SKM-1 (cell line): ENCODE measurements around the gene CITED1.

ENCODE experiments used
- DNase-seq: peaks from one replicate; lab custom pipeline; 2025; ENCODE audit not compliant: unreplicated experiment; lab: John Stamatoyannopoulos, UW

The CITED1 gene

DNA sequence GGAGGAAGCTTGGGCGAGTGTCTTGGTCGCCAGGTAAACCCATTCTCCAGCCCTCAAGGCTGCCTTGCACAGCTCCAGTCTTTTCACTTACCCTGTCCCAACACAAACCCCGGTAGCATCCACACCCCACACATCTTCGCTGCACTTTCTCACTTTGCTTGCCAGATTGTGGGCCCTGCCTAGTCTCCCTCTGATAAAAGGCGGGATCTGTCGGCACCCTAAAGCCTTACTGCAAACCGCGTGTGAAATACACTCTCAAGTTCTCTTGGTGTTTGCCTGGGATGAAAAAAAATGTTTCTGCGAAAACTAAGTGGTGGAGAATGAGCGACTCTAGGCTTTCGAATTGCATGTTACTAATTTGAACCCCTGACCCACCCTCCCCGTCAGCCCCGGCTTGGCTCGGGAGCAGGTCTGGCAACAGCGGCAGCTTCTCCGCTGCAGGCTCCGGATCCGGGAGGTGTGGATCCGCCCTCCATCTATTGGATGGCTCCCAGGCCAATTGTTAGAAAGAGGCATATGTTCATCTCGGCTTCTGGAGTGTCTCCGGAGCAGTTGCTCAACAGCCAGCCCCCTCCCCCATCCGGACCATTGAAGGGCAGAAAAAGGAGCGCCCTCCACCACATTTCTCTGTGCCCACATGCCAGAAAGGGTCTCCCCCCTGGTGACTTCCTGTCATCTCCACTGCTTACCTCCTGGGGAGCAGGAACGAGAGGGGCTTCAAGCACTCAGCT, 3.0 kb upstream of the CITED1 start:
- DNase-seq = no peak

GRCh38 chrX:72308209-72308565, 2.5 kb upstream of the CITED1 start:
- DNase-seq = no peak

GRCh38 chrX:72307646-72308051, 1.9 kb upstream of the CITED1 start:
- no peak for DNase-seq

GRCh38 chrX:72306851-72307645, 1.3 kb upstream of the CITED1 start:
- no peak for DNase-seq

DNA sequence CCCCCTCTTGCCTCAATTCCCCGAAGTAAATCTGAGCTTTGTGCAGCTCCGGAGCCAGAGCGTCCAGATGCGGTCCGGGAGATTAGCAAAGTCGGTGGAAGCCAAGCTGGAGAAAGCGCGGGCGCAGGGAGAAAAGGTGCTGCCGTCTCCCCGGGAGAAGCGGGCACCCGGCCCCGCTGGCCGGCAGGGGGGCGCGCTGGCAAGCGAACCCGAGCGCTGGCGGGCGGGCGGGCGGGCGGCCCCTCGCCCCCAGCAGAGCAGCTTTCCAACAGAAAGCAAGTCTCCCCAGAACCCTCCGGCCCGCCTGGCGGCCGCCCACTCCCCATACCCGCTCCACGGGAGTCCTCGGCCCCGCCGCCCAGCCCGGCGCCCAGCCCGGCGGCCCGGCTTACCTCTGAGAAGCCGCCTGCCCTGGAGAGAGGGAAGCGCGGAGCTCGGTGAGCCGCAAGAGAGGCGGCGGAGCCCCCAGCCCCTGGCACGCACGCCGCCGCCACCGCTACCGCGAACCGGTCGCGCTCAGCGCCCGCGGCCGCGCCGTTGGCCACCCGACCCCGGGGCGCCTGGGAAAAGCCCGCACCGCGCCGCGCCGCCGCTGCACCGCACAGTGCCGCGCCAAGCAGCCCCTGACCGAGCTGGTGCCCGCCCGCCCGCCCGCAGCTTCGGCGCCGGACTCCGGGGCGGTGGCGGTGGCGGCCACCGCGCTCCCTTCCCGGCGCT, 529 bp upstream of the CITED1 start:
- DNase-seq = no peak

- no peak for DNase-seq
Measured at GRCh38 chrX:72304877-72305276, 837 bp downstream of the CITED1 start.

DNA sequence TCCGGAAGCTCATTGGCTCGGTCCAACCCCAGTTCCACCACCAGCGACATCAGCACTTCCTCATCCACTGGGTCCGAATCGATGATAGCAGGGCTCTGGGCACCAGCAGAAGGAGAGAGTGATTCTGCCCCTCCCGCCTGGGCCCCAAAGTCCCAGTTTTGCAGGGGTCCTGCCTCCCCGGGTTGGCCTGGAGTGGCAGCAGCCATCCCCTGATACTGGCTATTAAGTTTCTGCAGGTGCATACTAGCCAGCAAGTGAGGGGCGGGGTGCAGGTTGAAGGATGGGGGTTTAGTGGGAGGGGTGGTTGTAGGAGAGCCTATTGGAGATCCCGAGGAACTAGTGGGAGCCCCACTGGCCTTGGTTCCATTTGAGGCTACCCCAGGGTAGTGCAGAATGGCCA, 3.9 kb downstream of the CITED1 start:
- DNase-seq = no peak

DNA sequence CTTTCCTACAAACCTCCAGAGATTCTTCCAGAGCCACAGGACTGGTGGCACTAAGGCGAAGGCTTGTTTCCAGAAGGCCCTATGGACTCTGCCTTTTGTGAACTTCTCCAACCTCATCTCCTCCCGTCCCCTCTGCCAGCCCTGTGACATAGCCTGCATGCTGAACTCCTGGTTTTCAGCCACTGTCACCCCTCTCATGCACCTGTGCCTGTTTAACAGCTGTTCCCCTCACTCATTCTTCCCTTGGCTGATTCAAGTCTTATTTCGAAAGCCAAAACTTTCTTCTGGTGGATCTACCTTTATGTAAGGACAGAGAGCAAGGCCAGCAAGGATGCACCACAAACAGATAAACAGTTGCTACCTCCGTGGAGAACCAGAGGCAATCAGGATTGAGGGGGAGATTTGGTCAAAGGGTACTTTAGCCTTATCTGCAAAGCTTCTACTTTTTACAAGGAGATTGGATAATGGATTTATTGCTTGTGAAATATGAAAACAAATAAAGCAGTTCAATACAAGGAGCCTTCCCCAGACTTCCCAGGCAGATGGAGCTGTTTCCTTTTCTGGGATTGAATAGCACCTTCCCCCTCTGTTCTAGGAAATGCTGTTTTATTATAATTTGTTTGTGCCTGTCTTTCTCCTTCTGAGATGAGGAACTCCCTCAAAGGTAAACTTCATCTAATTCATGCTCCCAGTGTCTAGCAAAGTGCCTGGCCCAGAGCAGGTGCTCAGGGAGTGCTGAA, 5.7 kb downstream of the CITED1 start:
- no peak for DNase-seq

GRCh38 chrX:72297953-72298730, 7.6 kb downstream of the CITED1 start:
- no peak for DNase-seq

GRCh38 chrX:72296991-72297390, 8.7 kb downstream of the CITED1 start:
- DNase-seq = no peak

DNA sequence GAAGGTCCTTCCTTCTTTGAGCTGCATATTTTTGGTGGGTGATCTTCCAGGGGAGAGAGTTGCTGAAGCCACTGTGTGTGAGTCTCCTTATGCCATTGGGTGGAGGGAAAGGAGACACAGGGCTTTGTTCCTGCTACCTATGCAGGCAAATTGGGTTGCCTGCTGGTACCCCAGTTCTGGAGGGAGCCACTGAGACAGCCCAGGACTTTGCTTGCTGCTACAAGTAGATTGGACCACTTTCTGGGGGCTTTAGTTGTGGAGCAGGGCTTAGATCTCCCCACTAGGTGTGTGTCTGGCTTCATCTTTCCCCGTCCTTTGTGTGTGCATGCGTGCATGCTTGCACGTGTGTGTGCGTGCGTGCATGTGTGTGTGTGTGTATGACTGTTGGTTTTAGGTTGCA, 10.0 kb downstream of the CITED1 start:
- no peak for DNase-seq

DNA sequence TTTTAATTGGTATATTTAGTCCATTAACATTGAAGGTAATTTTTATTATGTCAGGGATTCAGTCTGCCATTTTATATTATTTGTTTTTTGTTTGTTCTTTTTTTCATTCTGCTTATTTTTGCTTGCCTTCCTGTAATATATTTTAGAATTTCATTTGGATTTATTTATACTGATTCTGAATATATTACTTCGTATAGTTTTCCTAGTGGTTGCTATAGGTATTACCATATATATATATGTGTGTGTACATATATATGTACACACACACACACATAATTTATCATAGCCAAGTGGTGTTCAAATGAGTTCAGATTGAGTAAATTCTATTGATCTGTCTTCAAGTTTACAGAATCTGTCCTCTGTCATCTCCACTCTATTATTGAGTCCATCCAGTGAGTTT, 11.2 kb downstream of the CITED1 start:
- DNase-seq = no peak

DNA sequence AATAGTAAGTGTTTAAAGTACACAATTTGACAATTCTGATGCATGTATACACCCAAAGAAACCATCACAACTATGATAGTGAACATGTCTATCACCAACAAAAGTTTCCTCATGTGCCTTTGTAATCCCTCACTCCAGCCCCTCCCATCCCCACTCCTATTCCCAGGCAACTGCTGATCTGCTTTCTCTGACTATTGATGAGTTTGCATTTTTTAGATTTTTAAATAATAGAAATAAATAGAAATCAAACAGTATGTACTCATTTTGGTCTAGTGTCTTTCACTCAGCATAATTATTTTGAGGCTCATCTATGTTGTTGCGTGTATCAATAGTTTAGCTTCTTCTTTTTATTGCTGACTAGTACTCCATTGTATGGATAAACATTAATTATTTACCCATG, 23.4 kb downstream of the CITED1 start:
- DNase-seq = no peak

GRCh38 chrX:72280321-72280845, 25.3 kb downstream of the CITED1 start:
- no peak for DNase-seq

GRCh38 chrX:72276478-72276953, 29.2 kb downstream of the CITED1 start:
- DNase-seq = no peak

- no peak for DNase-seq
Measured at GRCh38 chrX:72274526-72274925, 31.2 kb downstream of the CITED1 start.

DNA sequence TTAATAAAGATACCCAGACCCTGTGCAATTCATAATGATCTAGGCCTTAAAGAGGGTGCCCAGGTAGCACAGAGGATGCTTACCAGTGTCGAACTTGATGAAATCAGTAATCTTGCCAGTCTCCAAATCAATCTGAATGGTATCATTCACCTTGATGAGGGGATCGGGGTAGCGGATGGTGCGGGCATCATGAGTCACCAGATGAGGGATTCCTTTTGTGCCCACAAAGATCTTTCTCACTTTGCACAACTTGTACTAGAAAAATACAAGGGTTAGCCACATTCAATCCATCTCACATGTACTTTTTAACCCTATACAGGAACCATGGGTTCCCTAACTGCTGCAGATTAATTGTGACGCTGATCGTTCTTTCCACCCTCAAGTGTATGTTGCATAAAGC, 32.0 kb downstream of the CITED1 start:
- no peak for DNase-seq

GRCh38 chrX:72272868-72273267, 32.8 kb downstream of the CITED1 start:
- no peak for DNase-seq

DNA sequence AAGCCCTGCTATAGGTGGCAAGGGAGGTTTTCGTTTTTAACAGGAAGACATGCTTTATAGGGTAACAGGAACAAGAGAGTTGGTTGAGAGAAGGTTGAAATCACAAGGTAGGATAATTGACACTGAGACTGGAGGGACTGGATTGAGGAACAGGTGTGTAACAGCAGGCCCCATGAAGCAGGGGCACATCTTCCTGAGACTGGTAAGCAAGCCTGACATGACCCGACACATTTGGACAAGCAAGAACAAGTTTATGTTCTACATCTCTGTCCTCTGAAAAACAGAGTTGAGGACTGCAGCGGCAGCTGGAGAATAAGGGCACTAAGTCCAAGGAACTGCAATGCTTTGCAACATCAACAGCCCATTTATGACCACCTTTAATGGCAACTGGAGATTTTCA, 33.9 kb downstream of the CITED1 start:
- no peak for DNase-seq

- DNase-seq = no peak
Measured at GRCh38 chrX:72271091-72271788, 34.5 kb downstream of the CITED1 start.
